VCaP (cell line): ENCODE data around the gene RNF186.
A peak's percentile ranks its signal among the peaks of the same experiment; 100 is the strongest.

Experiments used
- H3K27ac ChIP-seq: fragments of 450-650 bp; 2 replicates; pipeline ENCODE4 v1.5.1; 2017
- CTCF ChIP-seq: fragments of 450-650 bp; conservative IDR thresholded peaks from 2 replicates; pipeline ENCODE4 v1.5.1; 2017; ENCODE audit warnings: mild to moderate bottlenecking, moderate library complexity

RNF186 gene

GRCh38 chr1:19769211-19769932 lies 45.7 kb downstream of the RNF186 start:
- TF ChIP-seq CTCF, result no peak

GRCh38 chr1:19768353-19769210 lies 46.5 kb downstream of the RNF186 start:
- H3K27ac ChIP-seq, result peak overlapping the region; percentile 83; the same call in 1 of the 2 replicates
- TF ChIP-seq CTCF, result no peak

More at GRCh38 chr1:19769211-19769932, 45.7 kb downstream of the RNF186 start:
- H3K27ac ChIP-seq, result peak overlapping the region; percentile 83

GRCh38 chr1:19765623-19766022 lies 49.5 kb downstream of the RNF186 start:
- TF ChIP-seq CTCF, result no peak
- no peak overlapping the region for H3K27ac ChIP-seq

GRCh38 chr1:19764848-19765247 lies 50.2 kb downstream of the RNF186 start:
- no peak overlapping the region for H3K27ac ChIP-seq
- no peak for TF ChIP-seq CTCF
